Right renal pelvis (tissue), 4 donors: ENCODE data around the gene RPL41. TPM values are rescaled to one million over a fixed set of nuclear protein-coding genes. Genes with fewer than 3 reads are reported as not detected.
A peak's percentile ranks its signal among the peaks of the same experiment; 100 is the strongest.
"Not testable (repeated sequence)": the region's sequence is repeated elsewhere in the genome, so short reads cannot be mapped to it uniquely, and the experiment has no call there.

Experiments used
- DNase-seq, 4 donors: peaks; one replicate each; pipeline ENCODE4 v3.0.0-alpha.2; 2013; ENCODE audit warnings: low read depth in 4 of 4, low spot score in 3 of 4, missing footprints in 1 of 4
- polyA plus RNA-seq, 4 donors: library from polyadenylated mRNA; unstranded; fragments of 120-200 nt; gene quantifications; one replicate each; pipeline ENCODE4 v1.2.1, GENCODE V29; 2013; ENCODE audit not compliant: insufficient read length in 4 of 4

RPL41 gene
- polyA plus RNA-seq, 4 donors, result 4,780 to 5,144 (median 4,856) TPM

DNA sequence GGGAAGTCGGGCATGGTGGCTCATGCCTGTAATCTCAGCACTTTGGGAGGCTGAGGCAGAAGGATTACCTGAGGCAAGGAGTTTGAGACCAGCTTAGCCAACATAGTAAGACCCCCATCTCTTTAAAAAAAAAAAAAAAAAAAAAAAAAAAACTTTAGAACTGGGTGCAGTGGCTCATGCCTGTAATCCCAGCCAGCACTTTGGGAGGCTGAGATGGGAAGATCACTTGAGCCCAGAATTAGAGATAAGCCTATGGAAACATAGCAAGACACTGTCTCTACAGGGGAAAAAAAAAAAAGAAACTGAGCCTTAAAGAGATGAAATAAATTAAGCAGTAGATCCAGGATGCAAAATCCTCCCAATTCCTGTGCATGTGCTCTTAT, 13.8 kb upstream of the RPL41 start:
- DNase-seq, result no peak

DNA sequence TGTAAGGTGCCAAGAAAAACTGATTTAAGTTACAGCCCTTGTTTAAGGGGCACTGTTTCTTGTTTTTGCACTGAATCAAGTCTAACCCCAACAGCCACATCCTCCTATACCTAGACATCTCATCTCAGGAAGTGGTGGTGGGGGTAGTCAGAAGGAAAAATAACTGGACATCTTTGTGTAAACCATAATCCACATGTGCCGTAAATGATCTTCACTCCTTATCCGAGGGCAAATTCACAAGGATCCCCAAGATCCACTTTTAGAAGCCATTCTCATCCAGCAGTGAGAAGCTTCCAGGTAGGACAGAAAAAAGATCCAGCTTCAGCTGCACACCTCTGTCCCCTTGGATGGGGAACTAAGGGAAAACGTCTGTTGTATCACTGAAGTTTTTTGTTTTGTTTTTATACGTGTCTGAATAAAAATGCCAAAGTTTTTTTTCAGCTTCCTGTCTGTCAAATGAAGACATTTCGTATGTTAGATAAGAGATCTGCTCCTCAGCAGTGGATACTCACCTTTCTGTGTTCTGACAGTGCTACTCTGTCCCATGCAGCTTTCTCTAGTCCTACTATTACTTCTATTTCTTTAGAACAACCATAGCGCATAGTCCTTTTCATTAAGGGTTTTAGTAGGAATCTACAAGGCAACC, 13.2 kb upstream of the RPL41 start:
- no peak for DNase-seq

DNA sequence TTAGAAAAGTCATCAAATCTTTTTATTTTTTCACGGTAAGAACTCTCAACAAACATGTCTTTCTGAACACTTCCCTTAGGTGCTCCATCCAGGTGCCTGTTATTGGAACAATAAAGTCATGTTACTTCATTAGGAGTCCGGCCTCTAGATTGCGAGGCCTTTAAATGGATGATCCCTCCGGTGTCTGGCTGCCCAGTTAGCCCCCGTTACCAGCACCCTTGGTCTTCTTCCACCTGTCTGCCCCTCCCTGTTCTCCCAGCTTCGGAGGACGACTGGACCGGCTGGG, 12.7 kb upstream of the RPL41 start:
- DNase-seq, result no peak

DNA sequence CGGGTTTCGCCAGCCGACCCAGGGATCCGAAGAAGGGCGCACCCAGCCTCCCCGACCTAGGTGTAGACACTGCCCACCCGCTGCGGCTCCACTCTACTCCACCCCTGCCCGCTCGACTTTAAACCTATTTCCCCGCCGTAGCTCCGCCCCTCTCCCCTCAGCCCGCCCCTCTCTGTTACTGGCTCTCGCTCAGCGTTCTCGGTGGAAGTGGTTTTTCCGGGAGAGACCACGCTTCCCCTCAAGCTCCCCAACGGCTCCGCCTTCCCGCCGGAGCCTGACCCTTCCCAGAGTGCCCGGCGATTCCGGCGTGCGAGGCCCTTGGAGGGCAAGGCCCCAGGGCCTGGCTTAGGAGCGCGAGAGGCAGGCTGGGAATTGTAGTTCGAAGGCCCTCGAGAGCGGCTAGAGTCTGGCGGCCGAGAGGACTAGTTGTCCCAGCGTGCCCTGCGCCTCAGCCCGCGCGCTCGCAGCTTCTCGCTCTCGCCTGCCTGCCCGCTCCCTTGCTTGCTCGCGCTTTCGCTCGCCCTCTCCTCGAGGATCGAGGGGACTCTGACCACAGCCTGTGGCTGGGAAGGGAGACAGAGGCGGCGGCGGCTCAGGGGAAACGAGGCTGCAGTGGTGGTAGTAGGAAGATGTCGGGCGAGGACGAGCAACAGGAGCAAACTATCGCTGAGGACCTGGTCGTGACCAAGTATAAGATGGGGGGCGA, 12.2 kb upstream of the RPL41 start, which contains the start of gene PA2G4:
Gene PA2G4 (plus strand): TSS at position 451 of the 706 bp plus-strand sequence. CDS start 179 bp downstream, at position 630.
- DNase-seq, result peak; percentile 95 to 98 (median 98)

DNA sequence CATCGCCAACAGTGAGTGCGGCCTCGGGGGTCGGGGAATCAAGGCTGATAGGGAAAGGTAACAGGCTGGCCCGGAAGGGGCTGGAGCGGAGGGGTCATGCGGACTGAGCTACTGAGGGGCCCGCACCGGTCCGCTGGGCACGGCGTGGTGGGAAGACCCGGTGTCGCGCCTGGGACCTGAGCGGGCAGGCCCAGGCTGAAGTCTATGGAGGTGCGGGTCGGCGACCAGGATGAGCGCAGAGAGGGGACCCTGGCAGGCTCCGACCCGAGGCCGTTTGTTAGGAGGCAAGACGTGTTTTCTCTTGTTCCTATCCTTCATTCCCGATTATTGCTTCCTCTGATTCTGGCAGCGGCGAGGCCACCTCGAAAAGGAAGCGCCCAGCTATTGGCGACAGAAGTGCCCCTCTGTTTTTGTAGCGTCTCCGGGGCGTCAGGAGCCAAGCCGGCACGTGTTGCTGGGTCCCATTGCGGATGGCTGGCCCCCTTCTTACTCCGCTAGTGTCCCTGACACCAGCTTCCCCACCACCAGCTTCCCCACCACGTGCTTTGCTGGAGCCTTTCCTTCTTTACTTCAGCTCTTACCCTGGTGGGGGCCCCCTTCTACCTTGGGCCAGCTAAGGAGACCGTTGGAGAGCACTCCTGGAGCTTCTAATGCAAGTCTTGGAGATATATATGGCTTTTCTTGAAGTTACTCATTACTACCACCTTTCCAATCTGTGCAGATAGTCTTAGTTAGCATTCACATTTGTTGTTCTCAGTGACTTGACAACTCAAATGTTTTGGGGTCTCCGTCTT, 11.4 kb upstream of the RPL41 start:
- DNase-seq, result no peak

DNA sequence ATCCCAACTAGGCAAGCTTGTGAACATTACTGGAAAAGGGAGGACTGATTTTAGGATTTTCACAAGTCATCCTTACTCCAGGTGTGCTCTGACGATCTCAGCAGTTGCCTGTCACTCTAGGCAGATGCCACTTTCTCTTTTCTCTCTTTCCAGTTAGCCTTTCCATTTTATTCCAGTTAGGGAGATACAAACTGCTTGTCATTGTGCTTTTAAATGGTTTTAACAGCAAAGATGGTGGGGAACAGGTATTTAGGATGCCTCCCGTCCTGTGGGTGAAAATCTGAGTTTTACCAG, 10.9 kb upstream of the RPL41 start:
- no peak for DNase-seq

DNA sequence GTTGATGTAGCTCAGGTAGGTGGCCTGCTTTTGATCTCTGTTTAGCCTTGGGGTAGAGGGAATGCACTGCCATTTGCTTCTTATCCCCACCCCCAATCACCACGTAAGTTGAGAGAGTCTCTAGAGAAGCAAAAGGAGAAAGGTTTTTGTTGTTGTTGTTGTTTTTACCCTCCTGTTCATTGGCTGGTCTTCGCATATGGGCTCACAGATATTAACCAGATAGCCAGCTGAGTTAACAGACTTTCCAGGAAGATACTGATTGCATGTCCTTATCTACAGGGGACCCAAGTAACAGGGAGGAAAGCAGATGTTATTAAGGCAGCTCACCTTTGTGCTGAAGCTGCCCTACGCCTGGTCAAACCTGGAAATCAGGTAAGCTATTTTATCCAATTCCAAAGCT, 9.2 kb upstream of the RPL41 start:
- no peak for DNase-seq

DNA sequence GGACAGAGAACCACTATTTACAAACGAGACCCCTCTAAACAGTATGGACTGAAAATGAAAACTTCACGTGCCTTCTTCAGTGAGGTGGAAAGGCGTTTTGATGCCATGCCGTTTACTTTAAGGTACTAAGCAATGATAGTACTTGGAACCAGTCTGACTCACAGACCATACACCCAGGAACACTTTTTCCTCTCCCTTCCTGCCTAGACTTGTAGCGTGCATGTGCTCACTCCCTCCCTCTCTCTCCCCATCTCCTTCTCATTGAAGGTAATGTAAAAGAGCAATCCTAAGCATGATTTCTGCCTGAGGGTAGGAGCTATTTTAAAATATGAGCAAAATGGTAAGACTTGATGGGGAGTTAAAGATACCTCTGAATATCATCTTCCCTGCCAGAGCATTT, 5.9 kb upstream of the RPL41 start:
- no peak for DNase-seq

DNA sequence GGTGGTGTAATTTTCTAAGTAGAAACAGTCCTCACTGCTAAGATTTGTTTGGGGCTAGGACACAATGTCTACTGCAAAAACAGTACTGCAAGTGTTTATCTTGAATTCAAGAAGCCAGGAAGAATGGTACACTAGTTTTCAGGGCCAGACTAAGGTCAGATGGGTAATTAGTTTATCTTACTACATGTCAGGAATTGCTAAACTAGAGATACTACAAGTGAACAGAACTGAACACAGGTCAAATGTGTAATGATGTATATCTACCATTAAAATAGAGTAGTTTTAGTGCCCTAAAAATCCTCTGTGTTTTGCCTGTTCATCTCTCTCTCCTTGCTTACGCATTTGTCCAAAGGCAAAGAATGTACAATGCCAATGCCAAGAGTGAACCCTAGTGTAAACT, 2.3 kb upstream of the RPL41 start:
- no peak for DNase-seq

DNA sequence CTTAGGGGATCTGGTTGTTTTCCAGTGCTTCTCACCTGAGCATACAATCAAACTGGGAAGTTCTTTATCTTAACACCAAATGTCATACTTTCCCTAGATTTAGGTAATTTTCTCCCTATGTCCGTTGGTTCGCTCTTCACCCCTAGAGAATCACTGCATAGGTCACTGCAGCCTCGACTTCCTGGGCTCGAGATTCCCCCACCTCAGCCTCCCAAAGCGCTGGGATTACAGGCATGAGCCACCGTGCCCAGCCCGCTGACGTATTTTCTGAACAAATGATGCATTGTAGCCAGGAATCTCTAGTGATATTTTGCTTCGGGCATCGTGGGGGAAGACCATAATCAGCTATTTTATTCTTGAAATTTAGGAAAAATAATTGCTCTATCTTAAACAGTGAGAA, 1.1 kb upstream of the RPL41 start:
- DNase-seq, result no peak

DNA sequence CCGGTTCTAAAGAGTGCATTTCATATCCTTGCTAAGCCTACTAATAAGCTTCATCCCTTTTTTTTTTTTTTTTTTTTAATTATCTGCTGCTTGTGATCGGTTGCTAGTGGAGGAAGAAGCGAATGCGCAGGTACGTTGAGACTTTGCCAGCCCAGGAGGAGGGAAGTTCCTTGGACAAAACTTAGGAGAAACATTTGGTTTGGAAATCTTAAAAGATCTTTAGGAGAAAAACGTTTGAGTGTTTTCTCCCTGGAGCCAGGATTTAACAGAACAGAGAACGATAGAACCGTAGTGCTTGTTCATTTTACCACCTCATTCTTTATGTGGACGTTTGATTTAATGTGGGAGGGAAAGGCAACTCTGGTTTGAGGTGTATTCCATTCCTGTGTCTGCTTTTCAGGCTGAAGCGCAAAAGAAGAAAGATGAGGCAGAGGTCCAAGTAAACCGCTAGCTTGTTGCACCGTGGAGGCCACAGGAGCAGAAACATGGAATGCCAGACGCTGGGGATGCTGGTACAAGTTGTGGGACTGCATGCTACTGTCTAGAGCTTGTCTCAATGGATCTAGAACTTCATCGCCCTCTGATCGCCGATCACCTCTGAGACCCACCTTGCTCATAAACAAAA, 761 bp downstream of the RPL41 start:
- DNase-seq, result not testable (repeated sequence)

DNA sequence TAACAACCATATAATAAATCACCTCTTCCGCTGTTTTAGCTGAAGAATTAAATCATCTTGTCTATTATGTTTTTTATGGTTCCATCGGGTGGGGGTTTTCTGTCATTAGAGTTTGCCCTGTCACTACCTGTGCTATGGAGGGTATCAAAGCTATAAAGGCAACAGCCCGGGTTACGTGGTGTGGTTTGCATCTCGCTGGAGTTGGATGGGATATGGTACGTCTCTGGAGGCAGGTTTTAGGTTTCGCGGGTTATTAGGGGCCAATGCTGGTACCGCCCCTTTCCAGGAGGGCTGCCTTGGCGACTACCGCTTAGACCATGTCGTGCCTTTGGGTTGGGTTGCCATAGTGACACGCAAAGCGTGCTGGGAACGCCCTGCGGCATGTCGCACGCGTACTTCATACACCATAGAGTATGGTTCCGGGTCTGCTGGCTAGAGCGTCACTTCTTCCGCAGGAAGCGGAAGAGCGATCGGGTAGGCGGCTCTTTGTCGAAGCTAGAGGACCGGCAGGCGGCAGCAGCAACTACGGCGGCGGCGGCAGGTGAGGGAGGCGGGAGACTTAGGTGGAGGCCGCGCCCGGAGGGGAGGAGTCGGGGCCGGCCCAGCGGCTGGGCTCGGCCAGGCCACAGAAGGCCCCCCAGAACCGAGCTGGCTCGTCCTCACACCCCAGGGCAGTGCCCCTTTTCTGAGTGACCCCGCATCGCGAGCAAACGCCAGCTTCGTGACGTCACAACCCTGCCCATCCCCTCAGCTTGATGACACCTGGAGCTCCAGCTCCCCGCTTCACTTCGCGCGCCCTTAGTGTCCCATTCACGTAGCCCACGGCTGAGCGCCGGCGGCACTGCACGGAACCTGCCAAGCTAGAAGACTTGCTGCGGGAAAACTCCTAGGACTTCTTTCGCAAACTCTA, 1.6 kb downstream of the RPL41 start, which contains the start of gene ZC3H10:
Gene ZC3H10 (plus strand): TSS at position 489 of the 910 bp plus-strand sequence. CDS start 2,297 bp downstream, outside the sequence.
- DNase-seq, result peak; percentile 96 to 99 (median 98)

DNA sequence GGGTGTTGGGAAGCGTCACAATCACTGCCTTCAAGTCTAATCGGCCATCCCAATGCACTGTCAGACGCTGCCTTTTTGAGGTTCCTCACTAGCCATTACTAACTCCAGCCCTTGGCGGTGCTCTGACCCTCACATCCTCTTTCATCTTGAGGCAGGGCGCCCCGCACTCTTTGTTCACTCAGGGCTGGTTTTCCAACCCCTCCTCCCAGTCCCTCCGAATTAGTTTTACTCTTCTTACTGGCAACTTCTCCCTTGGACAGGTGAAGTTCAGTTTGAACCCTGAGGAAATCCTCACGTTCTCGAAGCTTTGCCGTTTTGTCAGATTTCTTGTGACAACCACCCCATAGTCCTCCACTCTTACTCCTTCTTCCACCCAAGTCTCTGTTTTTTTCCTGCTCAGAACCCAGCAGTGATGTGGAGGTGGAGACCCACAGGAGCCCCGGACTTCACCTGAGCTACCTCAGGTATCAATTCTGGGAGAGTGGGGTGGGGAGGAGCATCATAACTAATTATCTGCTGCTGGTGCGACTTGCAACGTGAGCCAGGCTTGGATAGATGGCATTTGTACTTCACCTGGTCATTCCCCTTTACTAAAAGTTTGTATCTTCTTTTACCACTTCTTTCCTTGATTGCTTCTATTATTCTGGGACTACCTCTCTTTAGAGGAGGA, 2.4 kb downstream of the RPL41 start:
- no peak for DNase-seq

DNA sequence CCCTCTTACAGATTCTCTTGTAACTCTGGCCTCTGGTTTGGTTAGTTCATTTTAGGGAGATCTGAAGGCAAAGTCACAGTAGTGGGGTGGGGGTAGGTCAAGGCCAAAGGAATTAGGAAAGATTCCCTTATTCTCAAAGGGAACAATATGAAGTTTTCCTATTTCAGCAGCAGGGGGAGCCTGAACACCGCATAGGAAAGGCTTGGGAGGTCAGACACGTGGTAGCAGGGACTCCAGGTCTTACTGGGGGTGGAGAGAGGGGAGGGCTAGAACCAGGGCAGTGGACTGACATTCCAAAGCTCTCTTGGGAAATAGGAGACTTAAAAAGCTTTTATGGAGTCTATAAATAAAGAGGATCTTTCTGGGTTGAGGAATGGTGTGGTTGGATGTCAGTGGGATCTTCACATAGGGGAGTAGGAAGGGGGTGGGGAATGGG, 2.9 kb downstream of the RPL41 start:
- peak in 1 of 4 donors; percentile 82 for DNase-seq

DNA sequence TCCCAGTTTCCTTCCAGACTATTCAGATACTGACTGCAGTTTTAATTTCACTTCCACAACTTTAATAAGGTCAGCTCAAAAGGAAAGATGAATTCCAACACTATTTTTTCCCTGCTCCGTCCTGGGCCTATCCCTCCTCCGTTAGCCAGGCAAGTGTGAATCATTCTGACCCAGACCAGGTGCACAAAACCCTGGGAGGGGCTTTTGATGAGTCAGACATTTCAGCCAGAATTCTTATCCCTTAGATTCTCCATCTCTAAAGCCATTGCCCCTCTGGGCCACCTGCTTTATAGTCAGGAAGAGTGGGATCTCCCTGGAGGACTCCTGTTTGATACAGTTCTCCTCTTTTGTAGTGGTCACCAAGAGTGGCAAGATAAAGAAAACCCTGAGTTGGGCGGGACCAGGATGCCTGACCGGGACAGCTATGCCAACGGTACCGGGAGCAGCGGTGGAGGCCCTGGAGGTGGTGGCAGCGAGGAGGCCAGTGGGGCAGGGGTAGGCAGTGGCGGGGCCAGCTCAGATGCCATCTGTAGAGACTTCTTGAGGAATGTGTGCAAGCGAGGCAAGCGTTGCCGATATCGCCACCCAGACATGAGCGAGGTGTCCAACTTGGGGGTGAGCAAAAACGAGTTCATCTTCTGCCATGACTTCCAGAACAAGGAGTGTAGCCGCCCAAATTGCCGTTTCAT, 3.9 kb downstream of the RPL41 start:
- DNase-seq, result no peak

DNA sequence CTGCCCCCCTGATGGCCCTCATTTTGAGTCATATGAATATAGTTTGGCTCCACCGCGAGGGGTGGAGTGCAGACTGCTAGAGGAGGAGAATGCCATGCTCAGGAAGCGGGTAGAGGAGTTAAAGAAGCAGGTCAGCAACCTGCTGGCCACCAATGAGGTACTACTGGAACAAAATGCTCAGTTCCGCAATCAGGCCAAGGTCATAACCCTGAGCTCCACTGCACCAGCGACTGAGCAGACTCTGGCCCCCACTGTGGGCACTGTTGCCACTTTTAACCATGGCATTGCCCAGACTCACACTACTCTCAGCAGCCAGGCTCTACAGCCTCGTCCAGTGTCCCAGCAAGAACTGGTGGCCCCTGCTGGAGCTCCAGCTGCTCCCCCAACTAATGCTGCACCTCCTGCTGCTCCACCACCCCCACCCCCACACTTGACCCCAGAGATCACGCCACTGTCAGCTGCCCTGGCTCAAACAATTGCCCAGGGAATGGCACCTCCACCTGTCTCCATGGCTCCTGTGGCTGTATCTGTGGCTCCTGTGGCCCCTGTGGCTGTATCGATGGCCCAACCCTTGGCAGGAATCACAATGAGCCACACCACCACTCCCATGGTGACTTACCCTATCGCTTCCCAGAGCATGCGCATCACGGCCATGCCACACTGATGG, 4.9 kb downstream of the RPL41 start:
- DNase-seq, result no peak

DNA sequence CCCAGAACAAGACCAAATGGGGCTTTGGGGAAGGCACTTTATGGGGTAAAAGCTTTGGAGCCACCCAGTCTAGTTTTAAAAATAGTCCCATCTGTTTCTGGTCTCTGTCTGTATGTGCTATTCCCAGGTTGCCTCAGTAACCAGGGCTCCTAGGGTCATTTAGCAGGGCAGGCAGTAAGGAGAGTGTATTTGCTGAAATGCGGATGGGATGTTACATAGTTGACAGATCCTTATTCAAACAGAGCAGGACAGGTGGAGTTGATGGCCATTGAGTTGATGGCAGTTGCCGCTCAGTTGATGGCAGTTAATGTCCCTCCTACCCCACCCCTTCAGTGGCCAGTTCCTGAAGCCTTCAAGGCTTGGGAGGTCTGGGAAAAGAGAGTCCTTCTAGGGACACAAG, 6.2 kb downstream of the RPL41 start:
- no peak for DNase-seq

DNA sequence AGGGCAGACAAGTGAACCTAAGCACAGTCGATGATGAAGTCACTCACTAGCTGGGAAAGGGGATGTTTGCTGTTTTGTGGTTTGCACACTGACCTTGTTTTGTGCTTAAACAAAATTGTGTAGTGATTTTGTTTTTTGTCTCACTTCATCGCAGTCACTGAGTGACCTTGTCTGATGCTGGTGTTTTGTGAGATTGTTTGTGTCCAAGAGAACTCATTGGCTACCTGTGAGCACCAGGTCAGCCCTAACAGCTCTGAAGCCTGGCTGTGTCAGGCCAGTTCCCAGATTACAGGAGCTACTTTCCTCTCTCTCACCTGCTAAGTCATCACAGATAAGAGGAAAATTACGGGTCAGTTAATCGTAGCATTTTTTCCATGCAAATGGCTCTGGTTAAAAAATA, 7.7 kb downstream of the RPL41 start:
- no peak for DNase-seq
